IPS-NIHi11 (cell line): ENCODE data around the gene S100A13.
"Not testable (repeated sequence)": the region's sequence is repeated elsewhere in the genome, so short reads cannot be mapped to it uniquely, and the experiment has no call there.

Source experiments
- DNase-seq: peaks from one replicate; pipeline ENCODE4 v3.0.0; 2012; ENCODE audit warnings: mixed read lengths, low spot score

The S100A13 gene

DNA sequence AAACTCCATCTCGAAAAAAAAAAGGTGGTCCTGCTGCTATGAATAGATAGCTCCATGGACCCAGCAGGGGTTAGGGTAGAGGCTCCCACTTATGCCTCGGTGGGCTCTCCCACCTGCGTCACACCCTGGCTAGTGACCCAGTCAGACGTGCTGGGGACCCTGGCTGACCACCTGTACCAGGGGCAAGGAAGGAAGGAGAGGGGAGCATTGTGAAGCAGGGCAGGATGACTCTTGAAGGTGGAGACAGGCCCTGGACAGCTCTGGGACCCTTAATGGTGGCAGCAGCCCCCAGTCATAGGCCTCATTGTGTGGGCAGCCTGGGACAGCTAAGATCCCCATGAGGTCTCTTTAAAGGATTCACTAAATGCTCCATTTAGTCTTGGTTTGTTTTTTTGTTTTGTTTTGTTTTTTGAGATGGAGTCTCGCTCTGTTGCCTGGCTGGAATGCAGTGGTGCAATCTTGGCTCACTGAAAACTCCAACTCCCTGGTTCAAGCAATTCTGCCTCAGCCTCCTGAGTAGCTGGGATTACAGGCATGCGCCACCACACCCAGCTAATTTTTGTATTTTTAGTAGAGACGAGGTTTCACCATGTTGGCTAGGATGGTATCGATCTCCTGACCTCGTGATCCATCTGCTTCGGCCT lies 20.8 kb upstream of the S100A13 start:
- no peak for DNase-seq

DNA sequence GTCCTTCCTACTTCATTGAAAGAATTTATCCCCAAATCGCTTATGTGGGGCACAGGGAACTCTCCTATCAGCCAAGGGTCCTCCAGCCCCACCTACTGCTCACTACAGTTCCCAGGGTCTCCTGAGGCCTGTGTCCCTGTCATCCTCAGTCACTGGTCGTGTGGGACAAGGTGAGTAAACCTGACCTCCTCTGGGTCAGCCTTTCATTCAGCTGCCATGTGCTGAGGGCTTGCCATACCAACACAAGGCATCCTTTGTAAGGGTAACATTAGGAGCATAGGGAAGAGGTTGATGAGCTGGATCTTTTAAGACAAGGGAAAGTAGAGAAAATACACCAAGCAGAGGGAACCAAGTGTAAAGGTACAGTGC lies 20.0 kb upstream of the S100A13 start:
- DNase-seq = no peak

DNA sequence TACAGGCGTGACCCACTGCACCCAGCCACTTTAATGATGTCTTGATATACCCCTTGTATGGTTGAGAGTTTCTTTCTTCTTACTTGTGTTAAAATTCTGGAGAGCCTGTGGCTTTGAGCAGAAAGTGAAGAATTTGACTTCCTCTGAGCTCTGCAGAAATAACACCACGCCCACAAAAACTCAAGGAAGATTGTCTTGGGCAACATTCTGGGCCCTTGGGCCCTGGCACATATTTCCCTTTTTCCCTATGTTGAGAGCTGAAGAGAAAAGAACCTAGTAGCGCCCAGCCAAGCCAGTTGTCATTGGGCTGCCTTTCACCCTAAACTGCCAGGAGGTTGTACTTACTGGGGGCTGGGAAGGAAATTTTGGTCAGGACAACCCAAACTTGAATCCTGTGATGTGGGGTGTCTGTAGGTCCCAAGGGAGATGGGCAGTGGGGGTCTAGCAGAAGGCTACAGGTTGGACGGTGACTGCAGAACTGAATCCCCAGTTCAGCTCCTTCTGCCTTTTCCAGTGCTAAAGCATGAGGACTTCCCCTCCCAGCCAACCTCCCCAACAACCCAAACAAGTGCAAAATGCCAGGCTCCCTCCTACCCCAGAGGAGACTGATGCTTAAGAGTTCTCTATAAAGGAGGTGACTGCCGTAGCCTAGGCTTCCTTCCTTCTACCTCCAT lies 19.5 kb upstream of the S100A13 start:
- no peak for DNase-seq

DNA sequence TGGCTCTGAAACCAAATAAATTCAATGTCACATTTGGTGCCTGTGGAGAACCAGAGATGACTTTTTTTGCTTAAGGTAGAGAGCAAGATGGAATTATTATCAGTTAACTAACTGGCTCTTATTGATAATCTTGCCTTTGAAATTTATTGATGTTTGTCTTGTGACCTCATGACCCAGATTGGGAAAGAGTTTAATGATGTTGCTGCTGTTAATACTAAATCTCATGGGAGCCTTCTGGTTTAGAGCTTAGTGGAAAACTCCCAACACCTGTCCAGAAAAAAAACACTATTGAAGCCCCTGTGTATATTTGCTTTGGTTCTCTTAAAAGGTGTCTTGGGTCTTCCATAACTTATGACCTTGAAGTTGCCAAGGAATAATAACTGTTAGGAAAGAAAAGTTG lies 16.5 kb upstream of the S100A13 start:
- no peak for DNase-seq

DNA sequence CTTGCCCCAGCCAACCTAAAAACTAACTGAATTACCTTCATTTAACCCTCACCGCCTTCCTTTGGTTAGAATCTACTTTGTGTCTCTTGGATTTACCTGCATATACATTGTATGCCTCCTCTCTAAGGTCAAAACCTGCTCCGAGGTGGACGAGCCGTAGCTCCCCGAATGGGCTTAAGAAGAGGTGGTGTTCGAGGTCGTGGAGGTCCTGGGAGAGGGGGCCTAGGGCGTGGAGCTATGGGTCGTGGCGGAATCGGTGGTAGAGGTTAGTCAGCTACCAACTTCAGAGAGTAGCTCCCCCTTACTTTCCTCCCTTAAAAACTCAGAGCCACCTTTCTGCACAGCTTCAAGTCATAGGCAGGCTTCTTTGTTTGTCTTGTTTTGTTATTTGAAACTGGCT lies 15.8 kb upstream of the S100A13 start:
- DNase-seq = no peak

DNA sequence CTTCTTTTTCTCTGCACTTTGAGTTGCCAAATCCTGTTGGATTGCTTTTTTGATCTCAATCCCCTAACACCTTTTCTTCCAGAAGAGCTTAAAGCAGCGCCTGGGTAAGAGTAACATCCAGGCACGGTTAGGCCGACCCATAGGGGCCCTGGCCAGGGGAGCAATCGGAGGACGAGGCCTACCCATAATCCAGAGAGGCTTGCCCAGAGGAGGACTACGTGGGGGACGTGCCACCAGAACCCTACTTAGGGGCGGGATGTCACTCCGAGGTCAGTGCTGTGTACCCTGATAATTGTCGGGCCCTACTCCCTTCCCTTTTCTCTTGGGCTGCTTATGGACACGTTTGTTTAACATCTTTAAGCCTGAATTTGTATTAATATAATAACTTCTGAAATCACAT lies 14.9 kb upstream of the S100A13 start:
- DNase-seq = no peak

DNA sequence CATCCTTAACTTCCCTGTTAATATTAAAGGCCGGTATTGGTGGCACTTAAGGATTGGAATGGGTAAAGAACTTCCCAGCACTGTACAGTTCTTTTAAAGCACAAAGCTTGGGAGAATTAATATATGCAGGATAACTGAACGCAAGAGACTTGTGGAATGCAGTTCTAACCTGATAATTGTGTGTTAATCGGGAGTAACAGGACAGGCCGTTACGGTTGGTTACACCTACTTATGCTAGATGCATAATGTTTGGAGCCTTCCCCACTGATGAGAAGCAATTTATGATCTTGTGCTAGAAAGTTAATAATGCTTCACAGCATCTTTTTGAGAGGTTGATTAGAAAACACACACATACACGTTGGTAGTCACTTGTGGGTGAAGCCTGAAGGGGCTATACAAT lies 13.6 kb upstream of the S100A13 start:
- DNase-seq = no peak

DNA sequence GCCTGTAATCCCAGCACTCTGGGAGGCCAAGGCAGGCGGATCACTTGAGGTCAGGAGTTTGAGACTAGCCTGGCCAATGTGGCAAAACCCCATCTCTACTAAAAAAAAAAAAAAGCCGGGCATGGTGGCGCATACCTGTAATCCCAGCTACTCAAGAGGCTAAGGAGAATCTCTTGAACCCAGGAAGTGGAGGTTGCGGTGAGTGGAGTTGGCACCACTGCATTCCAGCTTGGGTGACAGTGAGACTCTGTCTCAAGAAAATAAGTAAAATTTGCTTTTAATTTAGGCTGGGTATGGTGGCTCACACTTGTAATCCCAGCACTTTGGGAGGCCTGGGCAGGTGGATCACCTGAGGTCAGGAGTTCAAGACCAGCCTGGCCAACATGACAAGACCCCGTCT lies 12.9 kb upstream of the S100A13 start:
- not testable (repeated sequence) for DNase-seq

DNA sequence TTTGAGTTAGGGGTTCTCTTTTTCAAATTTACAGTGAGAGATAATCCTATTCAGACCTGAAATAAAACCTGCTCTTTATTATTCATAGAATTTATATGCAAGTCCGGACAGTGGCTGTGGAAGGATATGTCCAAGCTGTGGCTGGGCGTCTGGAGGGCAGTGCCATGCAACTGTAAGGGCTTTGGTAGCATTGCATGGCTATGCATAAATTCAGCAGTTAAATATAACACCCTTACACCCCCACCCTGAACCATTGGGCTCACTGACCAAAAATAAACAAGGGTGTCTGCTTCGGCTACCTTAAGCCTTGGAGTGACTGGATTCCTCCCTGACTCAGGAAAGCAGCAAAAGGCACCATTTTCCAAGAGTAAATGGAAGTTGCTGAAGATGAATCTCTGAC lies 12.0 kb upstream of the S100A13 start:
- DNase-seq = no peak

DNA sequence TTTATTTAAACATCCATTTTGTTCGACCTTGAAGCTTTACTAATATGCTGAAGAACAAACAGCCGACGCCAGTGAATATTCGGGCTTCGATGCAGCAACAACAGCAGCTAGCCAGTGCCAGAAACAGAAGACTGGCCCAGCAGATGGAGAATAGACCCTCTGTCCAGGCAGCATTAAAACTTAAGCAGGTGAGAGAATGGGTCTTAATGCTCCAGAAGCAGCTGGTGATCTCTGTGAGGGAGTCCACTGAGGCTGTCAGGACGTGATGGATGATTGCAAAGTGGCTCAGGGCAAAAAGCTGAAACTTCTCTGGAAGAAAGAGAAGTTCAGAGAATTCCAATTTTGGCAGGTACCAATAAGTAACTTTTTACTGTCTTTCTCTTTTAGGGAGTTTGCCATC lies 11.0 kb upstream of the S100A13 start:
- no peak for DNase-seq

DNA sequence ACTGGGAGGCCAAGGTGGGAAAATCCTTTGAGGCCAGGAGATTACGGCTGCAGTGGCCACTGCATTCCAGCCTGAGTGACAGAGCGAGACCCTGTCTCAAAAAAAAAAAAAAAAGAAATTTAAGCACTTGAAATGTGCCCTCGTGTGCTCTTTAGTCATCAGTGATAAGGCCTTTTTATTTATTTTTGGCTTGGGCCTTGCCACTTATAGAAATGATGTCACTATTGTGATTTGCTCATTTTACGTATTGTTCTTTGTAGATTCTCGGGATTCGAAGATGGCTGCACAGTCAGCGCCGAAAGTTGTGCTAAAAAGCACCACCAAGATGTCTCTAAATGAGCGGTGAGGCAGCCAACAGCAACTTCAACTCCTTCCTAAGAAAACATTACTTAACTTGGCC lies 9.0 kb upstream of the S100A13 start:
- DNase-seq = no peak

DNA sequence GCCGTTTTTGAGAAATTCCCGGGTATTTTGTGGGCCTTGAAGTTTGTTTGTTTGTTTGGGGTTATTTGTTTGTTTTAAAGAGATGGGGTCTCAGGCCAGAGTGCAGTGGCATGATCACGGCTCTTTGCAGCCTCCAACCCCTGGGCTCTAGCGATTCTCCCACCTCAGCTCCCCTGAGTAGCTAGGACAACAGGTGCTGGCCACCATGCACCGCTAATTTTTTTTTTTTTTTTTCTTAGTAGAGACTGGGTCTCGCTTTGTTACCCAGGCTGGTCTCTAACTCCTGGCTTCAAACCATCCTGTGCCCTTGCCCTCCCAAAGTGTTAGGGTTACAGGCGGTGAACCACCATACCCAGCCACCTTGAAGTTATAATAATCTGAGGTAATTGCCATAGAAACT lies 8.6 kb upstream of the S100A13 start:
- DNase-seq = no peak

DNA sequence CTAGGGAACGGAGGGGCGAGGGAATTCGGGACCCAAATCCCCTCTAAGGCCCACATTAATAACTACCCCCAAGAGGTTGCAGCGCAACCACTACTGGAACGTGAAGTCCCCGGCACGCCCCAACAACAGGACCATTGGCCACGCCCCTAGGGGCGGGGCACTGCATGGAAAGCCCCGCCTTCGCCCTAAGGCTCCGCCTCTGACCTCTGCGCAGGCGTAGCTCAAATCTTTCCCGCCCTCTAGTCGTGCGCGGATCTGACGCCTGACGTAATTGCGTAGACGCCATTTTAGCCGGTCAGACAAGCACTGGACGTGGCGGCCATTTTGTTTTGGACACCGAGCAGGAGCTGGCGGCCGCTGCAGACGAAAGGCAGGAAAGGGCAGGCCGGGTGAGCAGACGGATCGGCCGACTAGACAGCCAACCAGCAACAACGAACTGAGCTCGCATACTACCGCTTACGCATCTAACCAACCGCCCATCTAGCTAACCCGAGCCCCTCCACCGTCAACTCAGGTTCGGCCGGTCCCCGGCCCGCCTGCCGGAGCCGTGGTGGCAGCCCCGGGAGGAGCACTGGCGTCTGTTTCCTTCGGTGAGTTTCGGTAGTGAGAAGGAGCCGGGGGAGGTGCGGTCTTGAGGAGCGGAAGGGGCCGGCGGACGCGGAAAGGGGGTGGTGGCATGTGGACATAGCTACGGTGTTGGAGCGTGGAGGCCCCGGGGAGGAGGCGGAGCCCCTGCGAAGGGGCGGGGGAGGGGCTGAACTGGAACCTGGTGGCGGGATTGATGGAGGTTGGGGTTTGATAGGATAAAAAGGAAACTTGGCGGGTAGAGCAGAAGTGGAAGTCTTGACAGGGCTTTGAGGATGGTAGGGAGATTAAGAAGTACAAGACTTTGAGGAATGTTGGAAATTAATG lies 6.7 kb upstream of the S100A13 start, which contains the start of gene CHTOP:
CHTOP (plus strand) TSS at position 313 of the 912 bp plus-strand sequence. CDS start 2,523 bp downstream, outside the sequence.
- peak; percentile 95 for DNase-seq

DNA sequence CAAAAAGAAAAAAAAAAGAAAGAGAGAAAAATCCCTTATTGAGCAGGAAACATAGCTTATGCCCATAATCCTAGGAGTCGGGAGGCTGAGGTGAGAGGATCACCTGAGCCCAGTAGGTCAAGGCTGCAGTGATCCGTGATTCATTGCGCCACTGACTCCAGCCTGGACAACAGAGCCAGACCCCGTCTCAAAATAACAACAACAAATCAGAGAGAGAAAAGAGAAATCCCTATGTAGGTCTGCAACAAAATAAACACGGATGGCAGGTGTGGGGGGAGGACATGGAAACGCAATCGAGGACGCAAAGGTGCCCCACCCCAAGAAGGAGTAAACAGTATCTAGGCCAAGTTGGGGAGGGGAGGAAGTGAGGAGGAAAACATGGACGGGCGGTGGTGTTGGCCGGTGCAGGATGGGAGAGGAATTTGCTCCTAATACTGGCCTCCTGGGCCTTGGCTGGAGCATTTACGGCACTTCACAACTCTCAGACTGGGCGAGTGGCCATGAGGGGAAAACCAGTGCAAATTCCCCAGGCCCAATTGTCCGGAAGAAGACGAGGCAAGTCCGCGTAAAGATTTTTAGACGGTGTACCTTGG lies 6.0 kb upstream of the S100A13 start:
- DNase-seq = no peak

DNA sequence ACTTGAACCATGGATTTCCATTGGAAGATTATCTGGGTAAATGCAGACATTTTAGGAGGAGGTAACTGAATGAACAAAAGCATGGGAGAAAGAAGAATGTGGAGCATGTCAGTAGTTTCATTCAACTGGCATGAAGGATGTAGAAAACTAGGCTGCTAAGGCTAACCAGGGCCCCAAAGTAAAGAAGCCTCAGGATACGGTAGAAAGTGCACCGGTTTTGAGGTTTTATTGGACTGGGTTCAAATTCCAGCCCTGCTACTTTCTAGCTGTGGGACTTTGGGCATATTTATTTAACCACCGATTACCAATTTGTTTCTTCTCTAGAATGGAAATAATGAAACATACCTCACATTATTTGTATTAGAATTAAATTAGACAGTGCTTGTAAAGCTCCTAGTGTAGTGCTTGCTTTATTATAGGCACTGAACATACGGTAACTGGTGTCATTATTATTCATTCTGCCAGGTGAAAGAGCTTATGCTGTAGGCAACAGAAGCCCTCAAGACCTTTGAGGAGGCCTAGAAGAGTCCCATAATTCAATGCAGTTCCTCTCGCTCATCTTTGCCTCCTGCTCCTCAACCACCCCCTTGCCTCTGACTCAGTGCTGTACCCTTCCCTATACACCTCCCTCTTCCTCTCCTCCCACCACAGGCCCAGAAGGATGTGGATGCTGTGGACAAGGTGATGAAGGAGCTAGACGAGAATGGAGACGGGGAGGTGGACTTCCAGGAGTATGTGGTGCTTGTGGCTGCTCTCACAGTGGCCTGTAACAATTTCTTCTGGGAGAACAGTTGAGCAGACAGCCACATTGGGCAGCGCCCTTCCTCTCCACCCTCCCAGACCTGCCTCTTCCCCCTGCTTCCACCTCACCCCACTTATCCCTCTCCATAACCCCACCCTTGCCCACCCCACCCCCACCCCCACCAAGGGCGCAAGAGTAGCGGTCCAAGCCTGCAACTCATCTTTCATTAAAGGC lies 4.0 kb upstream of the S100A13 start:
- DNase-seq = no peak

DNA sequence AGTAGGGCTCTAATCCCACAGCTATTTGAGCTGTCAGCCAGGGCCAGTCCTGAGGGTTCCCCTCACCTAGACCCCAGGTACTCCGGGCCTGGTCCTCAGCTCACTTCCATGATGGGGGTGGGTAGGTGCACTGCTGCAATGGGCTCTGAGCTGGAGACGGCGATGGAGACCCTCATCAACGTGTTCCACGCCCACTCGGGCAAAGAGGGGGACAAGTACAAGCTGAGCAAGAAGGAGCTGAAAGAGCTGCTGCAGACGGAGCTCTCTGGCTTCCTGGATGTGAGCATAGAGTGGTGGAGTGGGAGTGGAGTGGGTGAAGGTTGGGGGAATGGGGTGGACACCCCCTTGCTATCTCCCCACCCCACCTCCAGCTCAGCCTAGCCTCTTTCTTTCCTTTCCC lies 3.1 kb upstream of the S100A13 start:
- DNase-seq = no peak

DNA sequence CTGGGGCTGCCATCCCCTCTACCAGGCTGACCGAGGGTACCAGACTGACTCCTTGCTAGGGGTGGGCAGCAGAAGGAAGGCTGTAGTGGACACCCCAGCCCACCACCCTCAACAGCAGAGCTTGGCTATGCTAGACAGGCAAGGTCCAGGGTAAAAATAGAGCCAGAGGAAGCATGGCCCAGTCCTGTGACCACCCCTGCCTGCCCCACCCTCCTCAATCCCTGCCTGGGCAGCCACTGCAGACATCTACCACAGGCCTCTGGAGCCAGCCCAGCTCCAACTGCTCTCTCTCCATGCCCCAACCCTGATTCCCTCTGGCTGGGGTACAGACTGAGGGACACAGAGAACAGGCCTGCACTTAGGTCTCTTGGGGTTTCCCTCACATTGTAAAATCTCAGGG lies 2.7 kb upstream of the S100A13 start:
- DNase-seq = no peak

DNA sequence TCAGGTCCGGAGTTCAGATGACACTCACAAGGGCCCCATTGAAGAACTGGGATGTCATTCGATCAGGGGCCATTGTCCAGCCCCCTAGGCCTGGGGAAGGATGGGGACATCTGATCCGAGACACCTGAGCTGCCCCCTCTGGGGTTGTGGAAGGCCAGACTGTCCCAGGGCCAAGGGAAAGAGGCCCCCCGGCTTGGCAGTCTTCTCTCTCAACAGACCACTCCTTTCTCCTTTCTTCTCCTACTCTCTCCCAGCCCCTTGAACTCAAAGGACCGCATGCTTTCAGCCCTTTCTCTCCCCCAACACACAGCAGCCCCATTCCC lies 2.0 kb upstream of the S100A13 start:
- no peak for DNase-seq

DNA sequence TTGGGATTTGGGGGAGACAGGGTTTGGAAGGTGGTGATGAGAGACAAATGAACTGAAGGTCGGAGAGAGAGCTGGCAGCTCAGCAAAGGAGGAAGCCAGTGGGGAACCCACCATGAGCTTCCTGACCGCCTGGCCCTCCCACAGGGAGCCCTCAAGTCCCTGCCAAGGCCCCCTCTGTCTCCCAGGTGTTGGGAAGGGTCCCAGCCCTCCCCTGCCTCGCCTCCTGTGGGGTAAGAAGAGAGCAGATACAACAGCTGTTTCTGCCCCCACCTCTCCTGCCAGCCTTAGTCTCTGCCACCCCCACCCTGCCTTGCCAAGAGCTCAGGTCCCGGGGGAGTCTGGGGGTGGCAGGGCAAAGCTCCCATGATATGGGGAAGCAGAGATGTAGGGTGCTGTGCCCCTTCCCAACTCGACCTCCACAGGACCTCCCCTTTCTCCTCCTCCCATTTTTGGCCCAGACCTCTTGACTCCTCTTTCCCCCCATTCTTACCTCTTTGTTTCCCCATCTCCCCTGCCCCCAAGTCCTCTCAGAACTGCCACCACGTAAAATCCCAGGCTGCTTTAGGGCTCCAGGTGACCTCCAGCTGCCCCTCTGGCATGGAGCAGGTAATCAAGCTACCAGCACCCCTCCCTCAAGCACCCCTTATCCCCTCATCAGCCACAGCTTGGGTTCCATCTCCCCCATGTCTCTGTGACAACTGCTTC lies 1.5 kb upstream of the S100A13 start:
- DNase-seq = no peak

DNA sequence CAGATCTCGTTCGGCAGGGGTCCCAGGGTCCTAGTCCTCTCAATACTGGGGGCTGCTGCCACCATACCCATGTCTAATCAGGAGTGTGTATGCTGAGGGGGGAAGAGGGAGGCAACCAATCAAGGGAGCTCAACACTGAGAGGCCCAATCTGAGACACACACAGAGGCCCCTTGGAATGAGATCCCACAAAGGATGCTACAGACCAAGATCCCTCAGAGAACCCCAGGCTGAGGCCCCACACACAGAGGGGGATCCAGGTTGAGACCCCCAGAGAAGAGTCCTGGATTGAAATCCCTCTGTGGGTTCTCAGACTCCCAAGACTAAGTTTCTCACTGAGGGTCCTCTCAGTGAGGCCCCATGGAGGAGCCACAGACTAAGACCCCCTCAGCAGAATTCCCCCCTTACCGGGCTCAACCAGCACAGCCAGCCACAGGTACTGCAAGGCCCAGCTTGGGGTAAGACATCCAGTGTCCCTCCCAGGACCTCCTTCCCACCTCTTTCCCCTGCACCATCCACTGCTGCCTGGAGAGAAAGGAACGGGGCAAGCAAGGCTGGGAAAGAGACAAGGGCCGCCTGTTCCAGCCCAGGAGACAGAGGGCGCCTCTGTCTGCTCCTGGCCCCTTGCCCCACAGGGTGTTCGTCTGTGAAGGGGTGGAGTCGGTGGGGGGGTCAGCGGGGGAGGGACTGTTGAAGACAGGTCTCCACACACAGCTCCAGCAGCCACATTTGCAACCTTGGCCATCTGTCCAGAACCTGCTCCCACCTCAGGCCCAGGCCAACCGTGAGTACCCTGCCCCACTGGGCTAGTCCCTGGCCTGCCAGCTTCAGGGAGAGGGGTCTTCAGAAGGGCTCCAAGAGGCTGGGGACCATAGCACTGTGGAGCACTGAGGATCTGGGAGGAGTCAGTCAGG lies 666 bp upstream of the S100A13 start, which contains the start of gene S100A1:
S100A1 (plus strand) TSS at position 720 of the 912 bp plus-strand sequence. CDS start 2,088 bp downstream, outside the sequence.
- DNase-seq = no peak
